Astrocyte of the hippocampus (primary cell): ENCODE data around the gene ISCU.
"Not testable (repeated sequence)": the region's sequence is repeated elsewhere in the genome, so short reads cannot be mapped to it uniquely, and the experiment has no call there.

Experiments
- DNase-seq: peaks from one replicate; pipeline ENCODE4 v3.0.0; 2011; ENCODE audit warnings: low read depth, low spot score

ISCU gene

DNA sequence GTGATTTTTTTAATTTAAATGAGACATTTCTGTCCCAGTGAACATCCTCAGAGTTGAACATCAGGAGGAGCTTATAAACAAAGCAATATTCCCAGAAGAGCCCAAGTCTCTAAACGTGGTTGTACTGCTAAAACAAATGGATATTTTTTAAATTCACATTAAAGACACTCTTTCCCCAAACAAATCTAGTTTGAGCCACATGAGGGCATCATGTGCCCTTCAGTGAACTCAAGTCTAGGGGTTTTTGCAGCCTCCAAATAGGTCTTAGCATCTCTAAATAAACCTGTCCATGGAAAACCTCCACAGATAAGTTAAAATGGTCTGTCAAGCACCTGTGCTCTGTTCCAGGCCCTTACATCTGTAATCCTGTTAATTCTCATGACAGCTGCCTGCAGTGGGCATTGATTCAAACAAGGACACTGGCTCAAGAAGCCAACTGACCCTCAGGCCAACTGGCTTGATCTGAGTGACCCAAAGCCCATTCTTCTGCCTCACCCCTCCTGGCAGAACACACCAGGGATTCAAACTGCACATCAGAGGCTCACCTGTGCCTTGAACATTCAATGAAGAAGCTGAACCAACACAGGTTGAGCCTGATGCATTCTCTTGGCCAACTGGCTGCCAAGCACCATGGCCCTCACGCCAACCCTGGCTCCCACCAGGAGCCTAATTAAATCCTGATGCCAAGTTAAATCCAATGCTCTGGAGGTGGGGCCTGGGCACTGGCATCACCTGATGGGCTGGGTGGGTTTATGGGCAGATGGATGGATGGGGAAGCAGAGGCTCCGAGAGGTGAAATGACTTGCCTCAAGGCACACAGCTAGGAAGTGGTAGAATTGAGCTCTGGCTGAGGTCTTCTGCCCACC lies 8.6 kb downstream of the ISCU start:
- DNase-seq, result peak; percentile 66

DNA sequence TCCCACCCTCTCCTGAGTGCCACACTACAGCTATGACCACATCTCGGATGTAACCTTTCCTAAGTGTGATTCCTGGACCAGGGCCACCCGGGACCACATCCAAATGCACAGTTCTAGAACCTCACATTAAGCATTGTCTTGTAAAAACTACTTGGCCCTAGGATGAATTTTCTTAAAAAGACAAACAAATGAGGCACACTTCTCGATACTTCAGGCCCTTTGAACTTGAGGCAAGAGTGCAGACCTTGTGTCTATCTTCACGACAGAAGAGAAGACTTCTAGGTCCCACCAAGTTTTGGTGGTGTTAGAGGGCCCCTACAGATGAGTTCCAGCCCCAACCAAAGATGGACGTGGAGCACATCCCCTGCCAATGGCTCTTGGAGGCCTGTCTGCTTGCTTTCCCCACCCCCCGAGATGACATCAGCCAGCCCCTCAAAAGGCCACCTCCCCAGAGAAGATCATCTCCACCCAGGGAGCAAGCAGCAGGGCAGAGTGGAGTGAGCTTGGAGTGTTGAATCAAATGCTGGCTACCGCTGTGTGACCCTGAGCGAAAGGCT lies 9.3 kb downstream of the ISCU start:
- no peak for DNase-seq

DNA sequence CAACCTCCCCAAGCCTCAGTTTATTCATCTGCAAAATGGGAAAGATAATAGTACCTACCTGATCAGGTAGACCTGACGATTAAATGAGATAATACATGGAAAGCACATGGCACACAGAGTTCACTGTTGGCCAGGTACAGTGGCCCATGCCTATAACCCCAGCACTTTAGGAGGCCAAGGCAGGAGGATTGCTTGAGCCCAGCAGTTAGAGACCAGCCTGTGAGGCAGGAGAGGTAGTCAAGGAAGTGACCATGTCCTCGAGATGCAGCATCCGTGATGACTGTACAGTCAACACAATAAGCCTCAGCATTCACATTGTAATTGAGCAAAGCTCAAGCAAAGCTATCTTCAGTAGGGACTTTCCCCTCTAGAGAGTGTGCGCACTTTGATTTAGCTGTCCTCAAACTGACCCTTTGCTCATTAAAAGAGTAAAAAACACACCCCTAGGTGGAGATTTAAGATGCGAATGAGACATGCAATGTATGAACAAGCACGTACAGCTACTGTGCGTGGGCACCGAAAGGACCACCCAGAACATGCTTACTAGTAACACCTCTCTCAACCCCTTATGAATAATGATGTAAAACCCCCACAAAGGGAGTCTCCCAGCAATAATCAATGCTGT lies 9.9 kb downstream of the ISCU start:
- peak; percentile 44 for DNase-seq

DNA sequence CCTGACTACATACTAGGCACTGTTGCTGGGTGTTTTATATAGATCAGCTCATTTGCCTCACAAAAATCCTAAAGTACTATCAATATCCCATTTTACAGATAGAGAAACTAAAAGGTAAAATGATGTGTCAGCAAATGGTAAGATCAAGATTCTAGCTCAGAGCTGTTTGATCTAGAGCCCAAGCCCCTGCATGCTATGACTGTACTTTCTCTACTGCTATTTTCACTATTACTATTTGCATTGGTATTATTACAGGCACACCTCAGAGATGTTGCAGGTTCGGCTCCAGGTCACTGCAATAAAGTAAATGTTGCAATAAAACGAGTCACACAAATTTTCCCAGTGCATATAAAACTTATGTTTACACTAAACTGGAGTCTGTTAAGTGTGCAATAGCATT lies 10.9 kb downstream of the ISCU start:
- no peak for DNase-seq

DNA sequence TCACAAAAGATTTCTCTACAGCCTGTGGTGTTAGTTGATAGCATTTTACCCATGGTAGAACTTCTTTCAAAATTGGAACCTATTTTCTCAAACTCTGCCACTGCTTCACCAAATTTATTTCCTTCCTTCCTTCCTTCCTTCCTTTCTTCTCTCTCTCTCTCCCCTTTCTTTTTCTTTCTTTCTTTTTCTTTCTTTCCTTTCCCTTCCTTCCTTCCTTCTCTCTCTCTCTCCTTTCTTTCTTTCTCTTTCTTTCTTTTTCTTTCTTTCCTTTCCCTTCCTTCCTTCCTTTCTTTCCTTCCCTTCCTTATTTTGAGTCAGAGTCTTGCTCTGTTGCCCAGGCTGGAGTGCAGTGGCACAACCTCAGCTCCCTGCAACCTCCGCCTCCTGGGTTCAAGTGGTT lies 11.9 kb downstream of the ISCU start:
- DNase-seq, result not testable (repeated sequence)

- no peak for DNase-seq
Observed at GRCh38 chr12:108575199-108575912, 13.0 kb downstream of the ISCU start.

DNA sequence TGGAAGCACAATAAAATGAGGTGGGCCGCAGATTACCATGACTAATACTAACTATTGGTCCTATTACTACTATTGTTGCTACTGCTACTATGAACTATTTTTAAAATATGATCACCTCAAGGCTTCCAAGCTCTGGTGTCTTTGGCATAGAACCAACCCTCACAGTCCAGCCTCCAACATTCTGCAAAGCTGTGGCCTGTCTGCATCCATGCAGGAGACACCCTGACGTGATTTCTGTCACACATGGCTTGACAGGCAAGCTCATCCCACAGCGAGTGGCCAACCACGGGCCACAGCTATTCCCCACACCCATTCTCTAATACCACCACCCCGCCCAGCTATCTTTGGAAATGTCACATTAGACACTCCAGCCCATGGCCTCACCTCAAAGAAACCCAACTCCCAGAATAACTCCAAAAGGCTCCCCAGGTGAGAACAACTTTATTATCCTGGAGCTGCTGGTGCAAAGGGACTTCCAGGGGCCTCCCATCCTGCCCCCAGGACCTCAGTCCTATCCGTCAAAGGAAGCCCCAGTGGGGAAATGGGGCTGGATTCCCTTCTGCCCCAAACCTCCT lies 14.4 kb downstream of the ISCU start:
- peak; percentile 50 for DNase-seq

- DNase-seq, result no peak
Observed at GRCh38 chr12:108577458-108577857, 15.1 kb downstream of the ISCU start.

- no peak for DNase-seq
Observed at GRCh38 chr12:108578264-108578663, 15.9 kb downstream of the ISCU start.

GRCh38 chr12:108578813-108579212 lies 16.4 kb downstream of the ISCU start:
- DNase-seq, result no peak

- no peak for DNase-seq
Observed at GRCh38 chr12:108580531-108580930, 18.1 kb downstream of the ISCU start.

GRCh38 chr12:108581311-108582227 lies 19.2 kb downstream of the ISCU start:
- no peak for DNase-seq

- no peak for DNase-seq
Observed at GRCh38 chr12:108582509-108582908, 20.1 kb downstream of the ISCU start.

DNA sequence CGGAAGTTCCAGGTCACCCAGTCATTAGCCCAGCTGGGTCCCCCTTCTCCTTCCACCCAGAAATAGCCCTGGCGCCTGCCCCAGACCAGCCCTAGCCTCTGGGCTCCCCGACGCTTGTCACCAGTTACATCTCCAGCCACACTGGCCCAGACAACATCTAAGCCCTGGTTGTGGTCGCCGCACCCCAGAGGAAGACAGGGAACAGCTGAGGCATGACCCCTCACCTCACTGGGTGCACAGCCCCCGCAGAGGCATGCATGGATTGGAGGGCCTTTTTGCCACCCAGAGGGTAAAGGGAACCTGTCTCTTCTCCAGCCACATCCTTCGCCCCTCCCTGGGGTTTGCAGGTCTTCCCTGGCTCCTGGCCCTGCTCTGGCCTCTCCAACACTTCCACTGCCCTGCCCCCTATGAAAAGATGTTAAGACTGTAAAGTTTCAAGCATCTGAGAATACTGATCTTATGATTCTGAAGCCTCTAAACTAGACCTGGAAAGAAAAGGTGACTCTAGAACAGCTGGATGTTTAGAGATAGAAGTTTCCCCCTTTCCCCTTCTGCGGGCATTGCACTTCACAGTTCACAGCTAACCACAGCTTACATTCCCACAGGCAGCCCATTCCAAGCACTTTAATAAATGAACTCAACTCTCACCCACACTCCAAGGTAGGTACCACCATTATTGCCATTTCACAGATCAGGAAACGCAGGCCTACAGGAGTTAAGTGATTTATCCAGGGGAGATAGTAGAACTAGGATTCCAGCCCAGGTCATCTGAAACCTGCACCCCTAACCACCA lies 20.8 kb downstream of the ISCU start:
- DNase-seq, result peak; percentile 45

GRCh38 chr12:108583991-108584390 lies 21.6 kb downstream of the ISCU start:
- DNase-seq, result no peak

DNA sequence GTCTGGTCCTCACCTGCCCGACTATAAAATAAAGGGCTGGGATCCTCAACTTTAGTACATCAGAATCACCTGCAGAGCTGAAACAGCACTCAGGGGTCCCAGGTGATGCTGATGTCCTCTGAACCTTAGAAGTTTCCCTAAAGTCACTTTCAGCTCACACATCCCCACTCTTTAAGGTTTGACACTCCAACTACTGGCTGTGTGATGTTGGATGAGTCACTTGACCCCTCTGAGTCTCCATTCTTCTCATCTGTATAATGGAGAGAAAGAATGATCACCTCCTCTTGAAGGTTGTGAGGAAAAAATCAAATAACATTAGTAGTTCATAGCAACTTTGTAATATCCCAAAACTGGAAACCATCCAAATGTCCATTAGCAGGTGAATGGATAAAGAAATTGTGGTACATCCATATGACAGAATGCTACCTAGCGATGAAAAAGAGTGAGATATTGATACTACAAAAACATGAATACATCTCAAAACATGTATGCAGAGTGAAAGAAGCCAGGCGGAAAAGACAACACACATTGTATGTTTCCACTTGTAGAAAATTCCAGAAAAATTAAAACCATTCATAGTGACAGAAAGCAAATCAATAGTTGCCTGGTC lies 22.2 kb downstream of the ISCU start:
- DNase-seq, result no peak

- no peak for DNase-seq
Observed at GRCh38 chr12:108585864-108586263, 23.5 kb downstream of the ISCU start.

- DNase-seq, result no peak
Observed at GRCh38 chr12:108586306-108586705, 23.9 kb downstream of the ISCU start.

- DNase-seq, result no peak
Observed at GRCh38 chr12:108587826-108588225, 25.4 kb downstream of the ISCU start.
